HEK293 (cell line): ENCODE measurements around the gene MT2A.
A peak's percentile ranks its signal among the peaks of the same experiment; 100 is the strongest.

Experiments used
- CTCF ChIA-PET: fragments of 350-600 bp; formaldehyde crosslinking; extraction: SDS; loops from one replicate; lab custom pipeline; 2021; ENCODE audit warnings: antibody characterized with exemption; lab: Yijun Ruan, JAX
- POLR2A ChIA-PET: fragments of 300-600 bp; formaldehyde crosslinking; extraction: SDS; loops from one replicate; lab custom pipeline; 2020; ENCODE audit warnings: antibody characterized with exemption, inconsistent platforms; lab: Yijun Ruan, JAX
- H3K27ac ChIP-seq: fragments of 200-500 bp; sonication (Bioruptor generic); 2 replicates; pipeline ENCODE4 v1.5.1; 2014; ENCODE audit warnings: low read depth, low read length, control low read depth, inconsistent platforms; ENCODE audit errors: extremely low read depth
- H3K36me3 ChIP-seq, 2 experiments: fragments of 200-500 bp in 1 of 2; sonication (Bioruptor generic) in 1 of 2; 1 replicate in 1 of 2; 2 replicates in 1 of 2; pipeline ENCODE4 v1.5.1; 2014 to 2017; ENCODE audit warnings: inconsistent platforms in 2 of 2, low read length in 2 of 2; ENCODE audit not compliant: control insufficient read depth in 2 of 2, insufficient read depth in 1 of 2
- H3K4me1 ChIP-seq: fragments of 200-500 bp; sonication (Bioruptor generic); 2 replicates; pipeline ENCODE4 v1.5.1; 2014; ENCODE audit warnings: mild to moderate bottlenecking, low read length, inconsistent platforms; ENCODE audit not compliant: control insufficient read depth, insufficient read depth
- H3K4me3 ChIP-seq: 2 replicates; pipeline ENCODE4 v1.5.1; 2011; ENCODE audit warnings: low read depth, mild to moderate bottlenecking, control low read depth, low read length, moderate library complexity
- H3K9me3 ChIP-seq: fragments of 200-500 bp; sonication (Bioruptor generic); 2 replicates; pipeline ENCODE4 v1.5.1; 2014; ENCODE audit warnings: low read depth, low read length, inconsistent platforms; ENCODE audit not compliant: control insufficient read depth, insufficient read depth
- EGR2 ChIP-seq: fragments of 450-650 bp; formaldehyde crosslinking; IDR thresholded peaks from 2 replicates; pipeline ENCODE4 v1.5.1; 2016; ENCODE audit warnings: low read depth, missing biosample characterization, missing genetic modification characterization
- FEZF1 ChIP-seq: fragments of 450-650 bp; formaldehyde crosslinking; IDR thresholded peaks from 2 replicates; pipeline ENCODE4 v1.5.1; 2016; ENCODE audit warnings: missing biosample characterization, missing genetic modification characterization
- GLIS2 ChIP-seq: fragments of 450-650 bp; formaldehyde crosslinking; IDR thresholded peaks from 2 replicates; pipeline ENCODE4 v1.5.1; 2016; ENCODE audit warnings: missing biosample characterization, missing genetic modification characterization
- KLF17 ChIP-seq: fragments of 450-650 bp; formaldehyde crosslinking; IDR thresholded peaks from 2 replicates; pipeline ENCODE4 v1.5.1; 2016; ENCODE audit warnings: missing biosample characterization, missing genetic modification characterization
- KLF8 ChIP-seq: fragments of 450-650 bp; formaldehyde crosslinking; IDR thresholded peaks from 2 replicates; pipeline ENCODE4 v1.5.1; 2016; ENCODE audit warnings: missing biosample characterization, missing genetic modification characterization
- MZF1 ChIP-seq: fragments of 450-650 bp; formaldehyde crosslinking; IDR thresholded peaks from 2 replicates; pipeline ENCODE4 v1.5.1; 2017; ENCODE audit warnings: missing biosample characterization, missing genetic modification characterization, borderline replicate concordance
- OSR2 ChIP-seq: fragments of 450-650 bp; formaldehyde crosslinking; IDR thresholded peaks from 2 replicates; pipeline ENCODE4 v1.5.1; 2016; ENCODE audit warnings: missing biosample characterization, missing genetic modification characterization
- PATZ1 ChIP-seq: fragments of 450-650 bp; formaldehyde crosslinking; IDR thresholded peaks from 2 replicates; pipeline ENCODE4 v1.5.1; 2016; ENCODE audit warnings: missing biosample characterization, missing genetic modification characterization
- PRDM10 ChIP-seq: fragments of 450-650 bp; formaldehyde crosslinking; IDR thresholded peaks from 2 replicates; pipeline ENCODE4 v1.5.1; 2016; ENCODE audit warnings: missing biosample characterization, missing genetic modification characterization
- ZBTB48 ChIP-seq: fragments of 450-650 bp; formaldehyde crosslinking; IDR thresholded peaks from 2 replicates; pipeline ENCODE4 v1.5.1; 2016; ENCODE audit warnings: missing biosample characterization, missing genetic modification characterization
- ZBTB8A ChIP-seq: fragments of 450-650 bp; formaldehyde crosslinking; IDR thresholded peaks from 2 replicates; pipeline ENCODE4 v1.5.1; 2016; ENCODE audit warnings: missing biosample characterization, missing genetic modification characterization
- ZNF266 ChIP-seq: fragments of 450-650 bp; formaldehyde crosslinking; IDR thresholded peaks from 2 replicates; pipeline ENCODE4 v1.5.1; 2016; ENCODE audit warnings: missing biosample characterization, missing genetic modification characterization, low read depth
- ZNF335 ChIP-seq: fragments of 450-650 bp; formaldehyde crosslinking; conservative IDR thresholded peaks from 2 replicates; pipeline ENCODE4 v1.5.1; 2016; ENCODE audit warnings: missing biosample characterization, missing genetic modification characterization
- ZNF366 ChIP-seq: fragments of 450-650 bp; formaldehyde crosslinking; conservative IDR thresholded peaks from 2 replicates; pipeline ENCODE4 v1.5.1; 2016; ENCODE audit warnings: missing biosample characterization, missing genetic modification characterization
- ZNF473 ChIP-seq: fragments of 450-650 bp; formaldehyde crosslinking; IDR thresholded peaks from 2 replicates; pipeline ENCODE4 v1.5.1; 2017; ENCODE audit warnings: missing biosample characterization, missing genetic modification characterization
- ZNF600 ChIP-seq: fragments of 450-650 bp; formaldehyde crosslinking; IDR thresholded peaks from 2 replicates; pipeline ENCODE4 v1.5.1; 2016; ENCODE audit warnings: missing biosample characterization, missing genetic modification characterization
- ZNF621 ChIP-seq: fragments of 450-650 bp; formaldehyde crosslinking; IDR thresholded peaks from 2 replicates; pipeline ENCODE4 v1.5.1; 2017; ENCODE audit warnings: missing biosample characterization, missing genetic modification characterization
- ZNF624 ChIP-seq: fragments of 450-650 bp; formaldehyde crosslinking; IDR thresholded peaks from 2 replicates; pipeline ENCODE4 v1.5.1; 2017; ENCODE audit warnings: missing biosample characterization, missing genetic modification characterization
- ZNF777 ChIP-seq: fragments of 450-650 bp; formaldehyde crosslinking; IDR thresholded peaks from 2 replicates; pipeline ENCODE4 v1.5.1; 2017; ENCODE audit warnings: missing biosample characterization, missing genetic modification characterization, borderline replicate concordance
- ZSCAN16 ChIP-seq: fragments of 450-650 bp; formaldehyde crosslinking; IDR thresholded peaks from 2 replicates; pipeline ENCODE4 v1.5.1; 2016; ENCODE audit warnings: missing biosample characterization, missing genetic modification characterization
- ZSCAN23 ChIP-seq: fragments of 450-650 bp; formaldehyde crosslinking; IDR thresholded peaks from 2 replicates; pipeline ENCODE4 v1.5.1; 2016; ENCODE audit warnings: missing biosample characterization, missing genetic modification characterization
- ZXDB ChIP-seq: fragments of 450-650 bp; formaldehyde crosslinking; IDR thresholded peaks from 2 replicates; pipeline ENCODE4 v1.5.1; 2016; ENCODE audit warnings: missing biosample characterization, missing genetic modification characterization
- TF ChIP-seq, protein P1 (sequence below): fragments of 450-650 bp; formaldehyde crosslinking; conservative IDR thresholded peaks from 2 replicates; pipeline ENCODE4 v1.5.1; 2016; ENCODE audit warnings: low read depth, missing biosample characterization, missing genetic modification characterization
- TF ChIP-seq, protein P2 (sequence below): fragments of 450-650 bp; formaldehyde crosslinking; IDR thresholded peaks from 2 replicates; pipeline ENCODE4 v1.5.1; 2017; ENCODE audit warnings: missing biosample characterization, missing genetic modification characterization

Gene MT2A

GRCh38 chr16:56608876-56609462 is 585 bp downstream of the MT2A start (continued):
- TF ChIP-seq GLIS2 (tag by site-specific recombination): peak; percentile 18; the same call in 1 of the 2 replicates
- TF ChIP-seq ZBTB48 (tag by site-specific recombination): peak; percentile 31; the same call in 1 of the 2 replicates
- TF ChIP-seq ZXDB: 0 out of 2 replicates have a peak, but pooled peaks have one; percentile 3
- no peak for TF ChIP-seq ZNF266
- no peak for TF ChIP-seq ZNF621 (tag by site-specific recombination)
- TF ChIP-seq ZBTB8A (tag by site-specific recombination): peak; percentile 12; the same call in 1 of the 2 replicates
- TF ChIP-seq, protein P1, sequence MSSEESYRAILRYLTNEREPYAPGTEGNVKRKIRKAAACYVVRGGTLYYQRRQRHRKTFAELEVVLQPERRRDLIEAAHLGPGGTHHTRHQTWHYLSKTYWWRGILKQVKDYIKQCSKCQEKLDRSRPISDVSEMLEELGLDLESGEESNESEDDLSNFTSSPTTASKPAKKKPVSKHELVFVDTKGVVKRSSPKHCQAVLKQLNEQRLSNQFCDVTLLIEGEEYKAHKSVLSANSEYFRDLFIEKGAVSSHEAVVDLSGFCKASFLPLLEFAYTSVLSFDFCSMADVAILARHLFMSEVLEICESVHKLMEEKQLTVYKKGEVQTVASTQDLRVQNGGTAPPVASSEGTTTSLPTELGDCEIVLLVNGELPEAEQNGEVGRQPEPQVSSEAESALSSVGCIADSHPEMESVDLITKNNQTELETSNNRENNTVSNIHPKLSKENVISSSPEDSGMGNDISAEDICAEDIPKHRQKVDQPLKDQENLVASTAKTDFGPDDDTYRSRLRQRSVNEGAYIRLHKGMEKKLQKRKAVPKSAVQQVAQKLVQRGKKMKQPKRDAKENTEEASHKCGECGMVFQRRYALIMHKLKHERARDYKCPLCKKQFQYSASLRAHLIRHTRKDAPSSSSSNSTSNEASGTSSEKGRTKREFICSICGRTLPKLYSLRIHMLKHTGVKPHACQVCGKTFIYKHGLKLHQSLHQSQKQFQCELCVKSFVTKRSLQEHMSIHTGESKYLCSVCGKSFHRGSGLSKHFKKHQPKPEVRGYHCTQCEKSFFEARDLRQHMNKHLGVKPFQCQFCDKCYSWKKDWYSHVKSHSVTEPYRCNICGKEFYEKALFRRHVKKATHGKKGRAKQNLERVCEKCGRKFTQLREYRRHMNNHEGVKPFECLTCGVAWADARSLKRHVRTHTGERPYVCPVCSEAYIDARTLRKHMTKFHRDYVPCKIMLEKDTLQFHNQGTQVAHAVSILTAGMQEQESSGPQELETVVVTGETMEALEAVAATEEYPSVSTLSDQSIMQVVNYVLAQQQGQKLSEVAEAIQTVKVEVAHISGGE: peak; percentile 34; the same call in 1 of the 2 replicates

DNA sequence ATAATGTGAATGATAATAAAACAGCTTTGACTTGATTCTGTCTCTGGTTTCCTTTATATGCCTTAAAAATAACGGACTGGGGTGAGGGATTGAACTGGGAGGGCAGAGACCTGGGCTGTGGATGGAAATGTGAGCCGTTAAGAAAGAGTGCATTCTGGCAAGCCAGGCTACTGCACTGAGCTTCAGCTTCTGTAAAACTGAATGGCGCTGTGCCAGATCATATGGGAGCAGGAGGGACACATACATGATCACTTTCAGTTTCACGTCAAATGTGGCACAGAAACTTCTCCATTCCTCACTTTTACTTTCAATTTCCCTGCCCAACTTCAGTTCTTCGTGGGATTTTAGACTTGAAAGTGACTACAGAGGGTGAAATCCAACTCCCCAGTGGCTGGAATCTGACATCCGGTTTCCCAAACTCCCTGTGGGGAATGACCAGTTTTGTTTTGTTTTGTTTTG is 1.1 kb downstream of the MT2A start:
- POLR2A ChIA-PET: interaction anchor here (0.7 to 1.6 kb wide), 3 partner anchors 9 to 46 kb away, joined by 3 to 6 read pairs (median 5); partner anchors contain the start of gene MT1E
- TF ChIP-seq FEZF1 (peak; percentile 14; the same call in 1 of the 2 replicates), ZNF624 (tag by site-specific recombination) (no peak), ZNF777 (no peak), ZNF335 (tag by site-specific recombination) (peak; percentile 54), PRDM10 (peak; percentile 29; the same call in 1 of the 2 replicates), ZNF600 (tag by site-specific recombination) (peak; percentile 15; the same call in 1 of the 2 replicates), ZNF366 (tag by site-specific recombination) (peak; percentile 15; the same call in 1 of the 2 replicates), ZNF473 (tag by site-specific recombination) (no peak), EGR2 (tag by site-specific recombination) (no peak), KLF8 (no peak), PATZ1 (tag by site-specific recombination) (peak; percentile 42), ZBTB8A (tag by site-specific recombination) (0 out of 2 replicates have a peak, but pooled peaks have one; percentile 5), ZSCAN23 (tag by site-specific recombination) (no peak), KLF17 (tag by site-specific recombination) (no peak), ZSCAN16 (tag by site-specific recombination) (no peak), OSR2 (peak; percentile 95), MZF1 (tag by site-specific recombination) (peak; percentile 99)
- TF ChIP-seq, protein P2, sequence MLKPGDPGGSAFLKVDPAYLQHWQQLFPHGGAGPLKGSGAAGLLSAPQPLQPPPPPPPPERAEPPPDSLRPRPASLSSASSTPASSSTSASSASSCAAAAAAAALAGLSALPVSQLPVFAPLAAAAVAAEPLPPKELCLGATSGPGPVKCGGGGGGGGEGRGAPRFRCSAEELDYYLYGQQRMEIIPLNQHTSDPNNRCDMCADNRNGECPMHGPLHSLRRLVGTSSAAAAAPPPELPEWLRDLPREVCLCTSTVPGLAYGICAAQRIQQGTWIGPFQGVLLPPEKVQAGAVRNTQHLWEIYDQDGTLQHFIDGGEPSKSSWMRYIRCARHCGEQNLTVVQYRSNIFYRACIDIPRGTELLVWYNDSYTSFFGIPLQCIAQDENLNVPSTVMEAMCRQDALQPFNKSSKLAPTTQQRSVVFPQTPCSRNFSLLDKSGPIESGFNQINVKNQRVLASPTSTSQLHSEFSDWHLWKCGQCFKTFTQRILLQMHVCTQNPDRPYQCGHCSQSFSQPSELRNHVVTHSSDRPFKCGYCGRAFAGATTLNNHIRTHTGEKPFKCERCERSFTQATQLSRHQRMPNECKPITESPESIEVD (tag by site-specific recombination): 0 out of 2 replicates have a peak, but pooled peaks have one; percentile 8

More for the DNA sequence above, 1.1 kb downstream of the MT2A start:
- Histone ChIP-seq H3K27ac (no peak overlapping the region; the same call in 1 of the 2 replicates), H3K4me1 (peaks cover 3% of the 10 kb centered on the region; the same call in 1 of the 2 replicates), H3K9me3 (no peaks in the 10 kb centered on the region), H3K36me3 (no peaks in the 10 kb centered on the region), H3K4me3 (peak overlapping the region; percentile 51)
- CTCF ChIA-PET: interaction anchor here (0.6 to 1.3 kb wide), 3 partner anchors 19 to 32 kb away, joined by 3 read pairs; no protein-coding TSS in a partner anchor
